SK-N-MC (cell line): ENCODE results near the gene LTC4S.

Experiments used
- DNase-seq: peaks from one replicate; pipeline ENCODE4 v3.0.0-alpha.2; 2011; ENCODE audit warnings: low read depth, low spot score
- H3K27ac ChIP-seq: fragments of 200-600 bp; sonication (generic); 2 replicates; pipeline ENCODE4 v1.5.1; 2016; ENCODE audit warnings: mixed run types
- H3K36me3 ChIP-seq: fragments of 200-600 bp; sonication (generic); 2 replicates; pipeline ENCODE4 v1.6.1; 2017; ENCODE audit warnings: antibody characterized with exemption, low read length, mixed read lengths; ENCODE audit not compliant: insufficient read depth
- H3K4me3 ChIP-seq: fragments of 200-600 bp; sonication (generic); 2 replicates; pipeline ENCODE4 v1.5.1; 2016
- H3K9ac ChIP-seq: fragments of 200-600 bp; sonication (generic); 2 replicates; pipeline ENCODE4 v1.8.0; 2017; ENCODE audit warnings: mixed run types, mixed read lengths; ENCODE audit not compliant: insufficient read length
- H3K9me3 ChIP-seq: fragments of 200-600 bp; sonication (generic); 2 replicates; pipeline ENCODE4 v1.6.1; 2017; ENCODE audit warnings: low read depth, mild to moderate bottlenecking, antibody characterized with exemption, low read length, moderate library complexity, mixed read lengths
- EZH2 ChIP-seq: fragments of 200-600 bp; sonication (generic); IDR thresholded peaks from one replicate; pipeline ENCODE4 v1.6.1; 2017; ENCODE audit warnings: antibody characterized with exemption
- FOXP2 ChIP-seq: optimal IDR thresholded peaks from 2 replicates; pipeline ENCODE3; 2011; ENCODE audit warnings: mild to moderate bottlenecking, moderate library complexity; ENCODE audit not compliant: insufficient read depth; ENCODE audit errors: extremely low read length, control extremely low read depth
- POLR2AphosphoS5 ChIP-seq: IDR thresholded peaks from 2 replicates; pipeline ENCODE4 v1.6.1; 2012; ENCODE audit warnings: mild to moderate bottlenecking, low read depth, low read length, borderline replicate concordance

Gene LTC4S

GRCh38 chr5:179759581-179760551 is 33.9 kb upstream of the LTC4S start:
- TF ChIP-seq FOXP2 (no peak), EZH2 (no peak), POLR2AphosphoS5 (no peak)
- no peak for DNase-seq
- H3K36me3 ChIP-seq, result no peaks in the 10 kb centered on the region
- H3K27ac ChIP-seq, result no peak overlapping the region
- no peaks in the 10 kb centered on the region for H3K9me3 ChIP-seq
- H3K4me3 ChIP-seq, result no peak overlapping the region
- no peak overlapping the region for H3K9ac ChIP-seq

- DNase-seq, result no peak
- Histone ChIP-seq H3K4me3 (peak overlapping the region; percentile 19; the same call in 1 of the 2 replicates), H3K27ac (peak overlapping the region; percentile 81), H3K9me3 (no peaks in the 10 kb centered on the region), H3K36me3 (peaks cover 23% of the 10 kb centered on the region), H3K9ac (no peak overlapping the region)
- no peak for TF ChIP-seq POLR2AphosphoS5
- no peak for TF ChIP-seq EZH2
- no peak for TF ChIP-seq FOXP2
Observed at GRCh38 chr5:179762079-179762780, 31.6 kb upstream of the LTC4S start.

- peaks cover 28% of the 10 kb centered on the region for H3K36me3 ChIP-seq
- no peak for DNase-seq
- H3K9me3 ChIP-seq, result no peaks in the 10 kb centered on the region
- no peak overlapping the region for H3K9ac ChIP-seq
- peak overlapping the region; percentile 81 for H3K27ac ChIP-seq
- TF ChIP-seq POLR2AphosphoS5 (no peak), EZH2 (no peak), FOXP2 (no peak)
- peak overlapping the region; percentile 19; the same call in 1 of the 2 replicates for H3K4me3 ChIP-seq
Observed at GRCh38 chr5:179762781-179763176, 31.0 kb upstream of the LTC4S start.

- H3K27ac ChIP-seq, result peak overlapping the region; percentile 81; the same call in 1 of the 2 replicates
- H3K9ac ChIP-seq, result no peak overlapping the region
Observed at GRCh38 chr5:179763215-179763945, 30.4 kb upstream of the LTC4S start.

GRCh38 chr5:179764056-179764455 is 29.7 kb upstream of the LTC4S start:
- Histone ChIP-seq H3K27ac (no peak overlapping the region), H3K9me3 (no peaks in the 10 kb centered on the region), H3K4me3 (no peak overlapping the region), H3K9ac (no peak overlapping the region), H3K36me3 (peaks cover 38% of the 10 kb centered on the region)
- TF ChIP-seq POLR2AphosphoS5 (no peak), EZH2 (no peak), FOXP2 (no peak)
- DNase-seq, result no peak

More at GRCh38 chr5:179763215-179763945, 30.4 kb upstream of the LTC4S start:
- Histone ChIP-seq H3K9me3 (no peaks in the 10 kb centered on the region), H3K36me3 (peaks cover 31% of the 10 kb centered on the region), H3K4me3 (no peak overlapping the region)
- no peak for TF ChIP-seq FOXP2
- TF ChIP-seq POLR2AphosphoS5, result no peak
- TF ChIP-seq EZH2, result no peak
- DNase-seq, result peak; percentile 8

GRCh38 chr5:179765400-179765799 is 28.4 kb upstream of the LTC4S start:
- Histone ChIP-seq H3K4me3 (no peak overlapping the region), H3K36me3 (peaks cover 49% of the 10 kb centered on the region), H3K27ac (no peak overlapping the region), H3K9ac (no peak overlapping the region), H3K9me3 (no peaks in the 10 kb centered on the region)
- TF ChIP-seq POLR2AphosphoS5, result no peak
- no peak for TF ChIP-seq FOXP2
- no peak for TF ChIP-seq EZH2
- DNase-seq, result no peak

- Histone ChIP-seq H3K27ac (no peak overlapping the region), H3K9me3 (no peaks in the 10 kb centered on the region), H3K9ac (no peak overlapping the region), H3K36me3 (peaks cover 57% of the 10 kb centered on the region), H3K4me3 (no peak overlapping the region)
- TF ChIP-seq EZH2, result no peak
- TF ChIP-seq POLR2AphosphoS5, result no peak
- no peak for TF ChIP-seq FOXP2
- DNase-seq, result no peak
Observed at GRCh38 chr5:179766021-179766725, 27.6 kb upstream of the LTC4S start.
